Breast epithelium (tissue), 4 donors: ENCODE results near the gene MPI. TPM values are rescaled to one million over a fixed set of nuclear protein-coding genes. Genes with fewer than 3 reads are reported as not detected.

Experiments
- DNase-seq, 2 donors: peaks; one replicate each; pipeline ENCODE4 v3.0.0-alpha.2; 2019; ENCODE audit warnings: low spot score in 2 of 2
- H3K27ac ChIP-seq, 2 donors: fragments of 200-600 bp; sonication (generic) in 1 of 2; one replicate each; pipeline ENCODE4 v1.5.1; 2016 to 2019; ENCODE audit warnings: mild to moderate bottlenecking in 1 of 2
- H3K27me3 ChIP-seq, 2 donors: fragments of 200-600 bp; sonication (generic) in 1 of 2; one replicate each; pipeline versions ENCODE4 v1.5.1 to v1.6.0; 2017 to 2019; ENCODE audit warnings: control low read depth in 1 of 2, mild to moderate bottlenecking in 1 of 2
- H3K36me3 ChIP-seq: fragments of 200-600 bp; one replicate; pipeline ENCODE4 v1.5.1; 2019
- H3K4me1 ChIP-seq, 2 donors: fragments of 200-600 bp; sonication (generic); one replicate each; pipeline ENCODE4 v1.5.1; 2016 to 2019; ENCODE audit warnings: control low read depth in 1 of 2
- H3K4me3 ChIP-seq, 3 donors: fragments of 200-600 bp; sonication (generic); 1 replicate in 2 of 3; 2 replicates in 1 of 3; pipeline ENCODE4 v1.5.1; 2016 to 2019; ENCODE audit warnings: mild to moderate bottlenecking in 3 of 3, moderate library complexity in 2 of 3
- H3K9me3 ChIP-seq, 2 donors: fragments of 200-600 bp; sonication (generic) in 1 of 2; one replicate each; pipeline ENCODE4 v1.5.1; 2016 to 2019; ENCODE audit warnings: control low read depth in 1 of 2
- POLR2A ChIP-seq: fragments of 450-650 bp; IDR thresholded peaks from one replicate; pipeline ENCODE4 v1.6.1; 2016; ENCODE audit warnings: antibody characterized with exemption, mild to moderate bottlenecking, moderate library complexity
- POLR2AphosphoS5 ChIP-seq, 3 donors: sonication (generic); formaldehyde crosslinking; IDR thresholded peaks; one replicate each; pipeline ENCODE4 v1.6.1; 2017; ENCODE audit warnings: antibody characterized with exemption in 3 of 3
- intact Hi-C: fragments of 100-400 bp; cut with DNase I; formaldehyde crosslinking; loops from one replicate; pipeline ENCODE4 v1.15.1; 2023; ENCODE audit warnings: low total_unique reads
- total RNA-seq, 3 donors: library from RNA; depleted of rRNA; stranded (reverse); fragments of >200 nt; gene quantifications; one replicate each; pipeline ENCODE4 v1.1.0, GENCODE V29; 2016
- TF ChIP-seq, protein P1 (sequence below), 3 donors: fragments of 450-650 bp; IDR thresholded peaks; one replicate each; pipeline ENCODE4 v1.5.1; 2016 to 2017; ENCODE audit warnings: antibody characterized with exemption in 3 of 3, mild to moderate bottlenecking in 3 of 3, moderate library complexity in 3 of 3

MPI gene
- total RNA-seq, 3 donors from 2014 or later: 42.7 to 70.1 (median 48.3) TPM

DNA sequence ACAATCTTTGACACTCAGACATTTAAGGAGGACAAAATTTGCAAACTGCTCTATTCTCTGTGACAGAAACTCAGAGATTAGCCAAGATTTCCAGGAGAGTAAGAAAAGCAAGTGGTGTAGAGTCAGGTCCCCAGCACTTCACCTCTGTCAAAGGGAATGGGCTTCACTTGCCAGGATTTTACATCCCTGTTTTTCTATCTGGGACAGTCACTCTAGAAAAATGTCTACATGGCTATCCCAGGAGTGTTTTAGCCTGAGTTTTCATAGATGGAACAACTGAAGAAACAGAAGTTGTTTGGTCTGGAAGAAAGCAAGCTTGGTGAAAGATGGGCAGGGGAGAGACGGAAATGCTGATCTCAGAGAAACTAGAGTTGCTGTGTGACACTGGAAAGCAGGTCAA, 13.8 kb downstream of the MPI start:
- peaks cover 2 to 9% of the 10 kb centered on the region in 2 donors for H3K4me1 ChIP-seq
- H3K36me3 ChIP-seq: no peaks in the 10 kb centered on the region
- H3K27ac ChIP-seq: no peak overlapping the region
- no peaks in the 10 kb centered on the region for H3K27me3 ChIP-seq
- no peak for DNase-seq
- H3K9me3 ChIP-seq: no peaks in the 10 kb centered on the region
- H3K4me3 ChIP-seq: no peak overlapping the region
- intact Hi-C loops: no loop called here
- no peak for TF ChIP-seq POLR2A
- no peak for TF ChIP-seq POLR2AphosphoS5 (IDR thresholded peaks at IDR 0.05)
- TF ChIP-seq, protein P1, sequence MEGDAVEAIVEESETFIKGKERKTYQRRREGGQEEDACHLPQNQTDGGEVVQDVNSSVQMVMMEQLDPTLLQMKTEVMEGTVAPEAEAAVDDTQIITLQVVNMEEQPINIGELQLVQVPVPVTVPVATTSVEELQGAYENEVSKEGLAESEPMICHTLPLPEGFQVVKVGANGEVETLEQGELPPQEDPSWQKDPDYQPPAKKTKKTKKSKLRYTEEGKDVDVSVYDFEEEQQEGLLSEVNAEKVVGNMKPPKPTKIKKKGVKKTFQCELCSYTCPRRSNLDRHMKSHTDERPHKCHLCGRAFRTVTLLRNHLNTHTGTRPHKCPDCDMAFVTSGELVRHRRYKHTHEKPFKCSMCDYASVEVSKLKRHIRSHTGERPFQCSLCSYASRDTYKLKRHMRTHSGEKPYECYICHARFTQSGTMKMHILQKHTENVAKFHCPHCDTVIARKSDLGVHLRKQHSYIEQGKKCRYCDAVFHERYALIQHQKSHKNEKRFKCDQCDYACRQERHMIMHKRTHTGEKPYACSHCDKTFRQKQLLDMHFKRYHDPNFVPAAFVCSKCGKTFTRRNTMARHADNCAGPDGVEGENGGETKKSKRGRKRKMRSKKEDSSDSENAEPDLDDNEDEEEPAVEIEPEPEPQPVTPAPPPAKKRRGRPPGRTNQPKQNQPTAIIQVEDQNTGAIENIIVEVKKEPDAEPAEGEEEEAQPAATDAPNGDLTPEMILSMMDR (IDR thresholded peaks at IDR 0.05): no peak

DNA sequence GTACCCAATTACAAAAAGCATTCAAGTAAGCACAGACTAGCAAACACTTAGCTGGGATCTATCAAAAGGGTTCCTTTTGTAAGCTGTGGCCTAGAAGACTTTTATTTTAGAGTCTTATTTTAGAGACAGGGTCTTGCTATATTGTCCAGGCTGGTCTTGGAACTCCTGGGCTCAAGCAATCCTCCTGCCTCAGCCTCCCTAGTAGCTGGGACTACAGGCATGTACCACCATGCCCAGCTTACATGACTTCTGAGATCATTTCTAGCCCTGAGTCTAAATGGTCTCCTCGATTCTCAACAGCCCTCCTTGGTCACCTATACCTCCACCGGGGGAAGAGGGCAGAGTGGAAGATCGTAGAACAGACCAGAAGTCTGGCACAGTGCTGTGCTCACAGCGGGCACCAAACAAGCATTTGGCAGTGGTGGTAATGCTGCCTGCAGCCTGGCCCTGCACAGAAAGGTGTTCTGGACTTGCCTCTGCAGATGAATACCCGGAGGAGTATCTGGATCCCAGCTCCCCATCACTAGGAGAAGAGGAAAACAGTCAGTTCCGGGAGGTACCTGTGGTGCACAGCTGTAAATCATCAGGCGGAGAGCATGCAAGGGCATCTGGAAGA, 14.5 kb downstream of the MPI start:
- H3K9me3 ChIP-seq: no peaks in the 10 kb centered on the region
- DNase-seq: no peak
- no peak for TF ChIP-seq POLR2AphosphoS5 (IDR thresholded peaks at IDR 0.05)
- TF ChIP-seq, protein P1 (IDR thresholded peaks at IDR 0.05): no peak
- no peak for TF ChIP-seq POLR2A
- H3K4me1 ChIP-seq: peaks cover 2 to 9% of the 10 kb centered on the region in 2 donors
- H3K36me3 ChIP-seq: no peaks in the 10 kb centered on the region
- no peaks in the 10 kb centered on the region for H3K27me3 ChIP-seq
- no peak overlapping the region for H3K27ac ChIP-seq
- no peak overlapping the region for H3K4me3 ChIP-seq
- intact Hi-C loops: no loop called here

DNA sequence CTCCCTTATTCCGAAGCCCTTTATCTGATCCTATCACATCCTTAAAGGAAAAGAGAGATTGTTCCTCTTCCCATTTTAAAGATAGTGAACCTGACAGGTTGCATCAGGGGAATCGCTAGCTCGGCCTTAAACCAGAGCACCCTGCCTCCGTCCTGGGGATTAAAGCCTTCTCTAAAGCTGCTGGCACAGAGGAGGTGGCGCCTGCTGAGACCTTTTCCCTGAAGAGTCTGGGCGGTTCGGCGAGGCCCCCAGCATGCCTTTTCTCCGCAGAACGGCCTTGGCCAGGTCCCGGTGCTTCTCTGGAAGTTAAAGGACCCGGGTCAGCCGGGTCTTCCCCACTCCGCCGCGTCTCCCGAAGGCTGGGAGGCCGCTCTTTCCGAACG, 16.2 kb downstream of the MPI start:
- intact Hi-C loops: no loop called here
- H3K36me3 ChIP-seq: no peaks in the 10 kb centered on the region

DNA sequence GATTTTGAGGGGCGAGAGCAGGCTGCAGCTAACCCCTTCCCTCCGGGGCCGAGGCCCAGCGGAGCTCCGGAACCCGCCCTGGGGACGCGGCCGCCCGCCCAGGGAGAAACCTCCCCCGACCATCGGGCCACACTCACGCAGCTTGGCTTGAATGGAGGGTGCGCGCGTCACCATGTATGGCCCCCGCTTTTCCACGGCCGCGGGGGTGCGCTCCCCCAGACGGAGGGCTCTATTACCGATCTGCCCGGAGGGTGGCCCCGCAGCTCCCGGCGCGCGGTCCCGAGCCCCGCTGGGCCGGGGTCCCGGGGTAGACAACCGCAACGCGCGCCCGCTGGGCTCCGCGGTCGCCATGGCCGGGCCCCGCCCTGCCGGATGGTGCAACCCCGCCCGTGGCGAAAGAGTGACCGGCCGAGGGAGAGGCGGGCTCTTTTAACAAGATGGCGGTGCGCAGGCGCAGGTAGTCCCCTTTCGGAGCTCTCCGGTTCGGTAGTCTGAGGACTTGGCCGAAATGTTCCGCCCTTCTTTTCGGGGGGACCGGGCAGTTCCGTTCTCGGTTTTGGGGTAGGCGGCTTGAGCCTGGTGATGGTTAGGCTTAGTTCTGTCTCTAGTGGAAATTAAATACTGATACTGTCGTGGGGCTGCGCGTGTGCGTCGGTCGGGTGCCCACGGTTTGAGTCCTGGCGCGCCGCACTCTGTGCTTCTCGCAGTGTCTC, 16.8 kb downstream of the MPI start, which contains the start of gene FAM219B:
TSS of gene FAM219B (minus strand) at position 402 of the 713 bp plus-strand sequence. CDS start at position 351, 51 bp downstream.
- peak; percentile 86 to 93 for DNase-seq
- intact Hi-C loops: no loop called here
- H3K9me3 ChIP-seq: no peaks in the 10 kb centered on the region
- TF ChIP-seq POLR2AphosphoS5 (IDR thresholded peaks at IDR 0.05) (peak in 2 of 3 donors; percentile 75 to 85), POLR2A (peak; percentile 27)
- TF ChIP-seq, protein P1 (IDR thresholded peaks at IDR 0.05): no peak
- no peaks in the 10 kb centered on the region for H3K36me3 ChIP-seq
- H3K4me1 ChIP-seq: peaks cover 2 to 9% of the 10 kb centered on the region in 2 donors
- no peaks in the 10 kb centered on the region for H3K27me3 ChIP-seq
- H3K4me3 ChIP-seq: peak within 1 kb of the TSS; percentile 76 to 98 (median 95)
- H3K27ac ChIP-seq: peak within 1 kb of the TSS; percentile 93 to 97

More for the DNA sequence above, 16.2 kb downstream of the MPI start:
- DNase-seq: no peak
- Histone ChIP-seq H3K27ac (peak overlapping the region; percentile 93 to 97), H3K9me3 (no peaks in the 10 kb centered on the region), H3K27me3 (no peaks in the 10 kb centered on the region), H3K4me3 (peak overlapping the region; percentile 76 to 98 (median 95)), H3K4me1 (peaks cover 2 to 9% of the 10 kb centered on the region in 2 donors)
- TF ChIP-seq POLR2AphosphoS5 (IDR thresholded peaks at IDR 0.05) (no peak), POLR2A (no peak)
- TF ChIP-seq, protein P1 (IDR thresholded peaks at IDR 0.05): no peak
